Nephron (organoid): ENCODE results near the gene DNAJB11.
"Not testable (repeated sequence)": the region's sequence is repeated elsewhere in the genome, so short reads cannot be mapped to it uniquely, and the experiment has no call there.

Experiments used
- H3K27ac Mint-ChIP-seq, 3 experiments: 2 replicates each; pipeline ENCODE4 v1.8.0; 2020; ENCODE audit warnings: mixed read lengths in 3 of 3, mild to moderate bottlenecking in 2 of 3, moderate library complexity in 1 of 3
- H3K27me3 Mint-ChIP-seq: 2 replicates; pipeline ENCODE4 v1.8.0; 2021; ENCODE audit warnings: low read depth, mild to moderate bottlenecking, moderate library complexity, mixed read lengths
- H3K36me3 Mint-ChIP-seq: 2 replicates; pipeline ENCODE4 v1.8.0; 2020; ENCODE audit warnings: low read depth, mixed read lengths
- H3K4me1 Mint-ChIP-seq: 2 replicates; pipeline ENCODE4 v1.8.0; 2020; ENCODE audit warnings: mixed read lengths
- H3K4me3 Mint-ChIP-seq, 3 experiments: 2 replicates each; pipeline ENCODE4 v1.8.0; 2020; ENCODE audit warnings: mild to moderate bottlenecking in 3 of 3, mixed read lengths in 3 of 3, moderate library complexity in 2 of 3
- H3K9me3 Mint-ChIP-seq: 2 replicates; pipeline ENCODE4 v1.8.0; 2020; ENCODE audit warnings: mixed read lengths
- TF ChIP-seq, protein P1 (sequence below), 3 experiments: fragments of 200-600 bp; sonication (generic); IDR thresholded peaks; one replicate each; pipeline ENCODE4 v1.5.0; 2021; ENCODE audit warnings: antibody characterized with exemption in 3 of 3; ENCODE audit not compliant: unreplicated experiment in 3 of 3

Gene DNAJB11

DNA sequence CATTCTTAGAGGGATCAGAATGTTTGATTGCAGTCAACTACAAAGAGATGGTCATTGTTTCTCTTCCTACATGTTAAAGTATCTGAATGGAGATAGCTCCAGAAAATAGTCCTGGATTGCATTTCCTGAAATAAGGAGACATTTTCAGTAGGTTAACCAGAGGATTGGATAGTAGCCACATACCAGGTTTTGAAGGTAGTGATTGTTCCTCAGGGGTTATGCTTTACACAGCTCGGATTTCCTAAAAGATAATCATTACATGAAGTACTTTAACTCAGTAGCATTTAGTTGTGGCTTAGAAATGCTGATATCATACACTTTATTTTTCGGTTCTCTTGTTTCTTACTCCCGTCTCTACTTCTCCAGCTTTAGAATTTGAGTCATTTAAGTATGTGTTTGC is 10.3 kb downstream of the DNAJB11 start:
- H3K4me3 Mint-ChIP-seq, result no peak overlapping the region
- no peaks in the 10 kb centered on the region for H3K9me3 Mint-ChIP-seq
- peaks cover 70% of the 10 kb centered on the region for H3K36me3 Mint-ChIP-seq

DNA sequence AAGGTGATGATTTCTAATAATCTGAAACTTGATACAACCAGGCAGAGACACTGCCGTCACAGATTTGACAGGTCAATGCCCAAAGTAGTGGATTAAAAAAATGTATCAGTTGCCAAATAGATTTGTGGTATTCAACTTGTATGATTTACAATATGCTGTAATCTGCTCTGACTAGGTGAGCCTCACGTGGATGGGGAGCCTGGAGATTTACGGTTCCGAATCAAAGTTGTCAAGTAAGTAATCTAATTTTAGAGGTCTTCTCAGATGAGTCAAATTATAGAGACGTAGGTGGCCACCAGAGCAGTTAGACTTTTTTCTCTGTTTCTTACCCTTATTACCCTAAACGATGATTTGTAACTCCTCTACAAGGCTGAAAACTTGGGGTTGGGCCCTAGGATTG is 12.0 kb downstream of the DNAJB11 start:
- H3K4me3 Mint-ChIP-seq, result no peak overlapping the region
- H3K36me3 Mint-ChIP-seq, result peaks cover 59% of the 10 kb centered on the region
- H3K4me1 Mint-ChIP-seq, result no peaks in the 10 kb centered on the region
- no peak overlapping the region for H3K27ac Mint-ChIP-seq
- TF ChIP-seq, protein P1, sequence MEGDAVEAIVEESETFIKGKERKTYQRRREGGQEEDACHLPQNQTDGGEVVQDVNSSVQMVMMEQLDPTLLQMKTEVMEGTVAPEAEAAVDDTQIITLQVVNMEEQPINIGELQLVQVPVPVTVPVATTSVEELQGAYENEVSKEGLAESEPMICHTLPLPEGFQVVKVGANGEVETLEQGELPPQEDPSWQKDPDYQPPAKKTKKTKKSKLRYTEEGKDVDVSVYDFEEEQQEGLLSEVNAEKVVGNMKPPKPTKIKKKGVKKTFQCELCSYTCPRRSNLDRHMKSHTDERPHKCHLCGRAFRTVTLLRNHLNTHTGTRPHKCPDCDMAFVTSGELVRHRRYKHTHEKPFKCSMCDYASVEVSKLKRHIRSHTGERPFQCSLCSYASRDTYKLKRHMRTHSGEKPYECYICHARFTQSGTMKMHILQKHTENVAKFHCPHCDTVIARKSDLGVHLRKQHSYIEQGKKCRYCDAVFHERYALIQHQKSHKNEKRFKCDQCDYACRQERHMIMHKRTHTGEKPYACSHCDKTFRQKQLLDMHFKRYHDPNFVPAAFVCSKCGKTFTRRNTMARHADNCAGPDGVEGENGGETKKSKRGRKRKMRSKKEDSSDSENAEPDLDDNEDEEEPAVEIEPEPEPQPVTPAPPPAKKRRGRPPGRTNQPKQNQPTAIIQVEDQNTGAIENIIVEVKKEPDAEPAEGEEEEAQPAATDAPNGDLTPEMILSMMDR (IDR thresholded peaks at IDR 0.05; ENCODE audit: unreplicated experiment in 3 of 3), result no peak
- no peaks in the 10 kb centered on the region for H3K27me3 Mint-ChIP-seq
- H3K9me3 Mint-ChIP-seq, result no peaks in the 10 kb centered on the region

More for the DNA sequence above, 10.3 kb downstream of the DNAJB11 start:
- no peaks in the 10 kb centered on the region for H3K4me1 Mint-ChIP-seq
- TF ChIP-seq, protein P1 (IDR thresholded peaks at IDR 0.05; ENCODE audit: unreplicated experiment in 3 of 3), result no peak
- H3K27ac Mint-ChIP-seq, result no peak overlapping the region
- no peaks in the 10 kb centered on the region for H3K27me3 Mint-ChIP-seq

DNA sequence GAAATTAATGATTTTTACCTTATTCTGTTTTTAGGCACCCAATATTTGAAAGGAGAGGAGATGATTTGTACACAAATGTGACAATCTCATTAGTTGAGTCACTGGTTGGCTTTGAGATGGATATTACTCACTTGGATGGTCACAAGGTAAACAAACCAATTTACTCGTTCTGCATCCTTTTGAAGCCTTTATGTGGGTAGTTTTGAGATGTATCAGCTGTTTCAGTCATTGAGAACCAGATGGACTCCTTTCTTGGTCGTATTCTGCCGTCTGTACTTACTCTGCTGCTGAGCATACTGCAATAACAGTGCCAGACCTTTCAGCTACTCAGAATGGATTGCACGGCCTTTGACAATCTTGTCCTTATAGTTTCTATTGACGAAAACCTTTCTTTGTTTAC is 13.3 kb downstream of the DNAJB11 start:
- no peak overlapping the region for H3K4me3 Mint-ChIP-seq
- TF ChIP-seq, protein P1 (IDR thresholded peaks at IDR 0.05; ENCODE audit: unreplicated experiment in 3 of 3), result no peak
- no peaks in the 10 kb centered on the region for H3K27me3 Mint-ChIP-seq

DNA sequence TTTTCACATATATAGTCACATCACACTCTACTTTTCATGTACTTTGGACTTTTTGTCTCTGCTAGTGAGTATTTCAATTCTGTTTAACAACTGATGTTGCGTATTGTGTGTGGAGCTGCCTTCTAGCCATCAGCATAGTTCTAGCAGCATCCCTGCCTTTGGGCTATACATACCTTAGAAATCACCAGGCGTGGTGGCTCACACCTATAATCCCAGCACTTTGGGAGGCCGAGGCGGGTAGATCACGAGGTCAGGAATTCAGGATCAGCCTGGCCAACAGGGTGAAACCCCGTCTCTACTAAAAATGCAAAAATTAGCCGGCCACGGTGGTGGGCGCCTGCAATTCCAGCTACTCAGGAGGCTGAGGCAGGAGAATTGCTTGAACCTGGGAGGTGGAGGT is 15.7 kb downstream of the DNAJB11 start:
- not testable (repeated sequence) for H3K9me3 Mint-ChIP-seq, H3K27ac Mint-ChIP-seq, H3K27me3 Mint-ChIP-seq, H3K4me1 Mint-ChIP-seq, H3K4me3 Mint-ChIP-seq
- peaks cover 36% of the 10 kb centered on the region for H3K36me3 Mint-ChIP-seq

More for the DNA sequence above, 13.3 kb downstream of the DNAJB11 start:
- no peaks in the 10 kb centered on the region for H3K4me1 Mint-ChIP-seq
- H3K27ac Mint-ChIP-seq, result no peak overlapping the region
- peaks cover 51% of the 10 kb centered on the region for H3K36me3 Mint-ChIP-seq
- H3K9me3 Mint-ChIP-seq, result no peaks in the 10 kb centered on the region

DNA sequence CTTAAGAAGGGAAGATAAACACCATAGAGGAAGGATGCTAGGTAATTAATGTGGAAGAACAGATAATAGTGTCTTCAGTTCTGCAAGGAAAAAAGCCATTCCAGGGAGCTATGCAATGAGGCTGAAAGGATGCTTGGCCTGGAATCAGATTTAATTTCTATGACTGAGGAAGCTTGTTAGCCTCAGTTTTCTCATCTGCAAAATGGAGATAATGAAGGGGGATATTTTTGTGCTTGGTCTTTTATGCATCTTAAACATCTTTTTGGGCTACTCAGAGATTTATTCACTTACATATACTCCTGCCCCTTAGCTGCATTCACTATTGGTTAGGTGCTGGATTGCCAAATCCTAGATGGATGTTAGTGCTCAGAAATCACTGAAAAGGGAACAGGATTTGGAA is 16.7 kb downstream of the DNAJB11 start:
- TF ChIP-seq, protein P1 (IDR thresholded peaks at IDR 0.05; ENCODE audit: unreplicated experiment in 3 of 3), result no peak
- Mint-ChIP-seq H3K9me3 (no peaks in the 10 kb centered on the region), H3K27me3 (peaks cover 2% of the 10 kb centered on the region), H3K36me3 (peaks cover 28% of the 10 kb centered on the region), H3K4me1 (no peaks in the 10 kb centered on the region), H3K4me3 (no peak overlapping the region), H3K27ac (no peak overlapping the region)

DNA sequence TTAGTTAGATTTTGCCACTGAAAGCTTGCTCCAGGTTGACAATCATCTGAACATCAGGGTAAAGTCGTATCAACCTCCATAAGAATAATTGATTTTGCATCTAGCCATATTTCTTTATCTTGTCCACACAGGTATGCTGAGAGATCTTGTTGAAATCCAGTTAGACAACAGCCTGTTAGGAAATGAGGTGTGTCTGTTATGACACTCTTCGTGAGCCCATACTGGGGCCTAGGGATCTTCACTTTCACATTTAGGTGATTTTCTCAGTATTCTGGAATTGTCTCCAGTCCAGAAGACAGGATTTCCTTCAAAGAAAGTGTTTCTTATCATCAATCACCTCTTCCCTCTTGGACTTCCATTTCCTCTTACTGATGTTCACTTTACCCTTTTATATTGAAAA is 18.1 kb downstream of the DNAJB11 start:
- TF ChIP-seq, protein P1 (IDR thresholded peaks at IDR 0.05; ENCODE audit: unreplicated experiment in 3 of 3), result no peak
- no peaks in the 10 kb centered on the region for H3K4me1 Mint-ChIP-seq
- no peaks in the 10 kb centered on the region for H3K9me3 Mint-ChIP-seq
- H3K36me3 Mint-ChIP-seq, result peaks cover 18% of the 10 kb centered on the region
- no peak overlapping the region for H3K27ac Mint-ChIP-seq
- no peak overlapping the region for H3K4me3 Mint-ChIP-seq
- H3K27me3 Mint-ChIP-seq, result peaks cover 6% of the 10 kb centered on the region
